ENCODE results near the gene PHYKPL.

The PHYKPL gene

GRCh38 chr5:178180141-178180863 is 52.3 kb downstream of the PHYKPL start:
- no peak for DNase-seq

- no peak for DNase-seq
These were observed 55.0 kb downstream of the PHYKPL start for GRCh38 chr5:178177569-178177968.

- no peak for DNase-seq
These were observed 55.8 kb downstream of the PHYKPL start for GRCh38 chr5:178176791-178177190.

- no peak for DNase-seq
These were observed 58.1 kb downstream of the PHYKPL start for GRCh38 chr5:178174456-178174855.

GRCh38 chr5:178170455-178170854 is 62.1 kb downstream of the PHYKPL start:
- DNase-seq, result no peak

GRCh38 chr5:178165581-178165980 is 67.0 kb downstream of the PHYKPL start:
- DNase-seq, result no peak

- DNase-seq, result peak; percentile 84
These were observed 68.5 kb downstream of the PHYKPL start for GRCh38 chr5:178163772-178164735.

- DNase-seq, result no peak
These were observed 70.1 kb downstream of the PHYKPL start for GRCh38 chr5:178162481-178162880.

GRCh38 chr5:178160176-178160575 is 72.4 kb downstream of the PHYKPL start:
- no peak for DNase-seq

All from NCI-H1105 (cell line).